Activated T-helper 2 cell treated with anti-CD3 and anti-CD28 coated beads, Interferon-gamma antibody, Interleukin-2, Interleukin-4, amounts not matched to agents 10 μg/mL and 5 μg/mL and 100 μg/mL, durations not matched to agents 14 hours and 24 hours and 36 hours (primary cell): ENCODE results near the gene FAM163B. TPM values are rescaled to one million over a fixed set of nuclear protein-coding genes. Genes with fewer than 3 reads are reported as not detected.
"Not testable (repeated sequence)": the region's sequence is repeated elsewhere in the genome, so short reads cannot be mapped to it uniquely, and the experiment has no call there.

Experiments used
- DNase-seq: peaks from one replicate; pipeline ENCODE4 v3.0.0; 2021; ENCODE audit warnings: low spot score
- H3K27ac Mint-ChIP-seq: one replicate; pipeline ENCODE4 v1.8.0; 2021; ENCODE audit warnings: mixed read lengths
- H3K27me3 Mint-ChIP-seq: one replicate; pipeline ENCODE4 v1.8.0; 2021; ENCODE audit warnings: low read depth, mixed read lengths
- H3K36me3 Mint-ChIP-seq: one replicate; pipeline ENCODE4 v1.8.0; 2021; ENCODE audit warnings: low read depth, mixed read lengths
- H3K4me1 Mint-ChIP-seq: one replicate; pipeline ENCODE4 v1.8.0; 2021; ENCODE audit warnings: low read depth, mixed read lengths
- H3K4me3 Mint-ChIP-seq: one replicate; pipeline ENCODE4 v1.8.0; 2021; ENCODE audit warnings: low read depth, mild to moderate bottlenecking, moderate library complexity, mixed read lengths
- H3K9me3 Mint-ChIP-seq: one replicate; pipeline ENCODE4 v1.8.0; 2021; ENCODE audit warnings: mixed read lengths
- intact Hi-C: fragments of 100-400 bp; cut with micrococcal nuclease; formaldehyde crosslinking; loops from one replicate; pipeline ENCODE4 v1.15.1; 2023
- total RNA-seq: library from RNA; stranded (reverse); gene quantifications from 2 replicates; pipeline ENCODE4 v1.2.3, GENCODE V29; 2022

The FAM163B gene
- total RNA-seq, 1 donor from 2014 or later, result not detected

GRCh38 chr9:133569121-133569785 lies 39.9 kb downstream of the FAM163B start:
- H3K27me3 Mint-ChIP-seq, result no peaks in the 10 kb centered on the region
- no peaks in the 10 kb centered on the region for H3K4me1 Mint-ChIP-seq
- H3K9me3 Mint-ChIP-seq, result no peaks in the 10 kb centered on the region
- intact Hi-C loops, result no loop called here
- no peak overlapping the region for H3K27ac Mint-ChIP-seq
- no peaks in the 10 kb centered on the region for H3K36me3 Mint-ChIP-seq
- DNase-seq, result no peak
- H3K4me3 Mint-ChIP-seq, result no peak overlapping the region

- H3K36me3 Mint-ChIP-seq, result no peaks in the 10 kb centered on the region
- no peaks in the 10 kb centered on the region for H3K27me3 Mint-ChIP-seq
- H3K27ac Mint-ChIP-seq, result no peak overlapping the region
- intact Hi-C loops, result no loop called here
- no peak for DNase-seq
- H3K9me3 Mint-ChIP-seq, result no peaks in the 10 kb centered on the region
- no peak overlapping the region for H3K4me3 Mint-ChIP-seq
- H3K4me1 Mint-ChIP-seq, result no peaks in the 10 kb centered on the region
These were observed 41.0 kb downstream of the FAM163B start for GRCh38 chr9:133568186-133568585.

GRCh38 chr9:133566817-133567216 lies 42.4 kb downstream of the FAM163B start:
- no peaks in the 10 kb centered on the region for H3K27me3 Mint-ChIP-seq
- intact Hi-C loops, result no loop called here
- no peak for DNase-seq
- H3K4me1 Mint-ChIP-seq, result no peaks in the 10 kb centered on the region
- H3K9me3 Mint-ChIP-seq, result no peaks in the 10 kb centered on the region
- H3K27ac Mint-ChIP-seq, result no peak overlapping the region
- H3K36me3 Mint-ChIP-seq, result no peaks in the 10 kb centered on the region
- no peak overlapping the region for H3K4me3 Mint-ChIP-seq

GRCh38 chr9:133566382-133566781 lies 42.8 kb downstream of the FAM163B start:
- Mint-ChIP-seq H3K9me3 (no peaks in the 10 kb centered on the region), H3K4me1 (no peaks in the 10 kb centered on the region), H3K27me3 (no peaks in the 10 kb centered on the region), H3K4me3 (no peak overlapping the region), H3K36me3 (no peaks in the 10 kb centered on the region), H3K27ac (no peak overlapping the region)
- intact Hi-C loops, result no loop called here
- no peak for DNase-seq

- no peak overlapping the region for H3K27ac Mint-ChIP-seq
- H3K4me3 Mint-ChIP-seq, result no peak overlapping the region
- no peaks in the 10 kb centered on the region for H3K27me3 Mint-ChIP-seq
These were observed 44.6 kb downstream of the FAM163B start for GRCh38 chr9:133564451-133565116.

GRCh38 chr9:133563814-133564213 lies 45.4 kb downstream of the FAM163B start:
- H3K36me3 Mint-ChIP-seq, H3K4me1 Mint-ChIP-seq, H3K4me3 Mint-ChIP-seq, H3K9me3 Mint-ChIP-seq, H3K27ac Mint-ChIP-seq, H3K27me3 Mint-ChIP-seq, intact Hi-C loops, DNase-seq: not testable (repeated sequence)

More at GRCh38 chr9:133564451-133565116, 44.6 kb downstream of the FAM163B start:
- Mint-ChIP-seq H3K9me3 (no peaks in the 10 kb centered on the region), H3K4me1 (no peaks in the 10 kb centered on the region), H3K36me3 (no peaks in the 10 kb centered on the region)
- intact Hi-C loops, result no loop called here
- no peak for DNase-seq

- no peak for DNase-seq
- Mint-ChIP-seq H3K27me3 (no peaks in the 10 kb centered on the region), H3K27ac (no peak overlapping the region), H3K36me3 (no peaks in the 10 kb centered on the region), H3K4me3 (no peak overlapping the region), H3K4me1 (peaks cover 2% of the 10 kb centered on the region), H3K9me3 (no peaks in the 10 kb centered on the region)
- intact Hi-C loops, result no loop called here
These were observed 45.8 kb downstream of the FAM163B start for GRCh38 chr9:133563291-133563796.

GRCh38 chr9:133562611-133563290 lies 46.4 kb downstream of the FAM163B start:
- Mint-ChIP-seq H3K9me3 (no peaks in the 10 kb centered on the region), H3K27me3 (no peaks in the 10 kb centered on the region), H3K4me3 (no peak overlapping the region), H3K36me3 (no peaks in the 10 kb centered on the region), H3K27ac (no peak overlapping the region), H3K4me1 (peaks cover 6% of the 10 kb centered on the region)
- DNase-seq, result no peak
- intact Hi-C loops, result no loop called here

- H3K4me3 Mint-ChIP-seq, result no peak overlapping the region
- H3K27ac Mint-ChIP-seq, result no peak overlapping the region
- H3K4me1 Mint-ChIP-seq, result peaks cover 6% of the 10 kb centered on the region
- no peaks in the 10 kb centered on the region for H3K36me3 Mint-ChIP-seq
- H3K27me3 Mint-ChIP-seq, result no peaks in the 10 kb centered on the region
- no peaks in the 10 kb centered on the region for H3K9me3 Mint-ChIP-seq
- no peak for DNase-seq
- intact Hi-C loops, result no loop called here
These were observed 47.1 kb downstream of the FAM163B start for GRCh38 chr9:133561976-133562554.

- intact Hi-C loops, result no loop called here
- no peak for DNase-seq
- Mint-ChIP-seq H3K36me3 (no peaks in the 10 kb centered on the region), H3K9me3 (no peaks in the 10 kb centered on the region), H3K27ac (no peak overlapping the region), H3K4me1 (peaks cover 6% of the 10 kb centered on the region), H3K4me3 (no peak overlapping the region), H3K27me3 (no peaks in the 10 kb centered on the region)
These were observed 48.2 kb downstream of the FAM163B start for GRCh38 chr9:133560944-133561343.

- Mint-ChIP-seq H3K27me3 (no peaks in the 10 kb centered on the region), H3K4me1 (peaks cover 6% of the 10 kb centered on the region), H3K27ac (no peak overlapping the region), H3K36me3 (no peaks in the 10 kb centered on the region), H3K9me3 (no peaks in the 10 kb centered on the region), H3K4me3 (no peak overlapping the region)
- no peak for DNase-seq
- intact Hi-C loops, result no loop called here
These were observed 48.9 kb downstream of the FAM163B start for GRCh38 chr9:133560311-133560710.

- Mint-ChIP-seq H3K27ac (no peak overlapping the region), H3K9me3 (no peaks in the 10 kb centered on the region), H3K27me3 (no peaks in the 10 kb centered on the region), H3K4me3 (no peak overlapping the region), H3K4me1 (peaks cover 6% of the 10 kb centered on the region), H3K36me3 (no peaks in the 10 kb centered on the region)
- intact Hi-C loops, result no loop called here
- DNase-seq, result no peak
These were observed 50.7 kb downstream of the FAM163B start for GRCh38 chr9:133558191-133559126.
